ENCODE results near the gene BCAR3.

BCAR3 gene

DNA sequence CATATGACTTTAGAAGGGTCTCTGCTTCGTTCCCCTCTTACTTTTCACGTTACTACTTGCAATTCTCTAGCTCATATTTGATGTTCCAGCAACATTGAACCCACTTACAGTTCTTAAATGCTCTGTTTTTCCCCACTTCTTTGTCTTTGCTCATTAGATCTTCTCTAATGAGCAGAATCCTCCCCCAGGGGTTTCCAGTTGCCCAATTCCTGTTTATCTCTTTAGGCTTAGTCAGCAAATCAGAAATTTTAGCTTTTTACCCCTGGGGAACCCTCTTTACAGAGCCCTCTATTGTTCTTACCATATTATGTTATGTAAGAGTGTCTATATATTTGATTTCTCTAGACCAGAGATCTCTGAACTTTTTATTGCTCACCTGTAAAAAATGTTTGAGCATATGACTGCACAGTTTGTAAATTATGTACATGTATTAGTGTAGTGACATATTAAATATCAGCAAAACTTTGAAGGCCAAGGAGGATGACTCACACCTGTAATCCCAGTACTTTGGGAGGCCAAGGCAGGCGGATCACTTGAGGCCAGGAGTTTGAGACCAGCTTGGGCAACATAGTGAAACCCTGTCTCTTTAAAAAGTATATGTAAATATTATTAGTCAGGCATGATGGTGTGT, 162.3 kb downstream of the BCAR3 start:
- peaks cover 2% of the 10 kb centered on the region for H3K36me3 Mint-ChIP-seq
- H3K4me3 Mint-ChIP-seq = no peak overlapping the region
- peaks cover 3% of the 10 kb centered on the region for H3K4me1 Mint-ChIP-seq
- DNase-seq (ENCODE audit: low spot score in 2 of 2) (no peak), ATAC-seq (ENCODE audit: low read depth) (no peak)
- H3K27me3 Mint-ChIP-seq = no peaks in the 10 kb centered on the region
- no peak overlapping the region for H3K27ac Mint-ChIP-seq
- no peaks in the 10 kb centered on the region for H3K9me3 Mint-ChIP-seq

DNA sequence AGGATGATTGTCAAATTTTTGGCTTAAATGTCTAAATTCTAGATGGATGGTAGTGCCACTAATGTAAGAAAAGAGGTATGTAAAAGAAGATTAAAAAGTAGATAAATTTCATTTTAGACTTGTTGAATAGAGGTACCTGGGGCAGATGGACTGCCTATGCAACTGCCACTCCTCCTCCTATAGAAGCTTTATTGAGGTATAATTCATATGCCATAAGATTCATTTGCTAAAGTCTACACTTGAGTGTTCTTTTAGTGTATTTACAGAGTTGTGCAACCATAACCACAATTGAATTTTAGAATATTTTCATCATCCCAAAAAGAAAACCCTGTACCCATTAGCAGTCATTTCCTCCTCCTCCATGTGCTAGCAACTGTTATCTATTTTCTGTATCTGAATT, 163.1 kb downstream of the BCAR3 start:
- DNase-seq (ENCODE audit: low spot score in 2 of 2) (no peak), ATAC-seq (ENCODE audit: low read depth) (no peak)
- Mint-ChIP-seq H3K36me3 (peaks cover 2% of the 10 kb centered on the region), H3K27me3 (no peaks in the 10 kb centered on the region), H3K4me3 (no peak overlapping the region), H3K27ac (no peak overlapping the region), H3K9me3 (no peaks in the 10 kb centered on the region), H3K4me1 (peaks cover 3% of the 10 kb centered on the region)

DNA sequence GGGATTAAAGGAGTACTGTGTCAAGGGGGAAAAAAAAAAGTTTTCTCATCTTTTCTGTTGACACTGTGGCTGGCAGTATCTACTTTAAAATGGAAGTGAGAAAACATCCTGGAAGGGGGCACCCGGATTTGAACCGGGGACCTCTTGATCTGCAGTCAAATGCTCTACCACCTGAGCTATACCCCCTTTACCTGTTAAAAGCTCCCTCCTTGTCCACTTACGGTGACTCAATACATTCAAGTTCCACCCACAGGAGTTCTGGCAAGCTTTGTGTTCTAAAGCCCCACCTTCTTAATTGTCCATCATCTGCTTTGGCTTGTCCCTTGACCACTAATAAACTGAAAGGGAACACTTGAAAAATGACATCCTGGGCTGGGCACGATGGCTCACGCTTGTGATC, 165.5 kb downstream of the BCAR3 start:
- no peaks in the 10 kb centered on the region for H3K27me3 Mint-ChIP-seq
- peaks cover 2% of the 10 kb centered on the region for H3K36me3 Mint-ChIP-seq
- ATAC-seq (ENCODE audit: low read depth) = no peak
- H3K4me3 Mint-ChIP-seq = no peak overlapping the region
- H3K27ac Mint-ChIP-seq = no peak overlapping the region
- H3K4me1 Mint-ChIP-seq = peaks cover 3% of the 10 kb centered on the region
- H3K9me3 Mint-ChIP-seq = no peaks in the 10 kb centered on the region
- DNase-seq (ENCODE audit: low spot score in 2 of 2) = no peak
